ENCODE data around the gene OTUB1. TPM values are rescaled to one million over a fixed set of nuclear protein-coding genes. Genes with fewer than 3 reads are reported as not detected.

Gene OTUB1
- total and polyA plus RNA-seq, 2 of the 4 experiments (the other 2 are of a cell fraction): 69.0 to 168 TPM

GRCh38 chr11:63951779-63952536 is 34.3 kb upstream of the OTUB1 start:
- BruUV-seq (replicated peaks): no TSS peak
- dilution Hi-C loops (cut with HindIII; ENCODE audit: low sequenced_read_pairs, unreplicated experiment): no loop called here
- TF ChIP-seq RCOR1 (IDR thresholded peaks at IDR 0.05; ENCODE audit: insufficient replicate concordance, low read length): no peak
- no peak for TF ChIP-seq POLR2A (IDR thresholded peaks at IDR 0.05; ENCODE audit: low read depth, low read length)
- TF ChIP-seq FOS (IDR thresholded peaks at IDR 0.05; ENCODE audit: low read depth, low read length): no peak
- TF ChIP-seq MAFK (IDR thresholded peaks at IDR 0.05; ENCODE audit: low read depth, low read length): no peak
- no peak for TF ChIP-seq MXI1 (IDR thresholded peaks at IDR 0.05; ENCODE audit: borderline replicate concordance, low read depth, low read length)
- no peak for TF ChIP-seq CTCF (conservative IDR thresholded peaks at IDR 0.05; ENCODE audit: low read depth, low read length)
- TF ChIP-seq NFE2L2 (IDR thresholded peaks at IDR 0.05; ENCODE audit: low read depth, low read length): no peak
- TF ChIP-seq SMC3 (IDR thresholded peaks at IDR 0.05; ENCODE audit: low read depth, low read length): no peak
- no peak for TF ChIP-seq BHLHE40 (IDR thresholded peaks at IDR 0.05; ENCODE audit: low read depth, low read length)
- no peak for TF ChIP-seq RFX5 (IDR thresholded peaks at IDR 0.05; ENCODE audit: low read depth, low read length)
- TF ChIP-seq CEBPB (IDR thresholded peaks at IDR 0.05; ENCODE audit: low read depth, low read length): no peak
- TF ChIP-seq ELK1 (IDR thresholded peaks at IDR 0.05; ENCODE audit: borderline replicate concordance, low read depth, low read length): no peak
- TF ChIP-seq USF2 (IDR thresholded peaks at IDR 0.05; ENCODE audit: low read depth, low read length): no peak
- TF ChIP-seq CHD1 (IDR thresholded peaks at IDR 0.05; ENCODE audit: low read depth, low read length): no peak
- no peak for TF ChIP-seq MAZ (IDR thresholded peaks at IDR 0.05; ENCODE audit: borderline replicate concordance, low read depth, low read length)

More at GRCh38 chr11:63951779-63952536, 34.3 kb upstream of the OTUB1 start:
- no peak overlapping the region for H2BK20ac ChIP-seq (ENCODE audit: low read depth, low read length)
- H4K8ac ChIP-seq (ENCODE audit: low read depth in 2 of 2, low read length in 2 of 2): no peak overlapping the region
- H3K36me3 ChIP-seq (ENCODE audit: control insufficient read depth, insufficient read depth, low read length): peaks cover 45% of the 10 kb centered on the region
- H3K4ac ChIP-seq (ENCODE audit: low read depth, low read length): no peak overlapping the region
- no peaks in the 10 kb centered on the region for H4K20me1 ChIP-seq (ENCODE audit: insufficient read depth, low read length)
- H3K56ac ChIP-seq (ENCODE audit: extremely low read depth, insufficient read depth, low read length): no peak overlapping the region
- no peaks in the 10 kb centered on the region for H3K9me3 ChIP-seq (ENCODE audit: control insufficient read depth, insufficient read depth, low read length)
- ChIA-PET CTCF (interaction anchor here (1.1 kb wide), 1 partner anchor 17 kb away, joined by 4 read pairs; no protein-coding TSS in a partner anchor), POLR2A (ENCODE audit: unreplicated experiment) (no interaction called here)
- intact Hi-C loops (cut with micrococcal nuclease): no loop called here
- no peak overlapping the region for H4K91ac ChIP-seq (ENCODE audit: insufficient read depth, low read depth, low read length)
- H3K27me3 ChIP-seq (ENCODE audit: control insufficient read depth, insufficient read depth, low read length): no peaks in the 10 kb centered on the region
- no peak for ATAC-seq (ENCODE audit: low read depth)
- H3K9me1 ChIP-seq (ENCODE audit: insufficient read depth, low read length): peaks cover 5% of the 10 kb centered on the region; the same call in 1 of the 2 replicates
- H3K23ac ChIP-seq (ENCODE audit: low read depth, low read length): no peak overlapping the region
- H4K5ac ChIP-seq (ENCODE audit: low read depth, low read length): no peak overlapping the region
- H3K27ac ChIP-seq (ENCODE audit: insufficient read depth, low read length): no peak overlapping the region
- DNase-seq: no peak
- no peak overlapping the region for H3K4me2 ChIP-seq (ENCODE audit: low read depth, low read length)
- no peak overlapping the region for H3K14ac ChIP-seq (replicated peaks; ENCODE audit: low read depth, low read length)
- no peak overlapping the region for H3K18ac ChIP-seq (ENCODE audit: low read depth, low read length)
- no peak overlapping the region for H2AFZ ChIP-seq (replicated peaks; ENCODE audit: low read length, poor library complexity)
- H2BK15ac ChIP-seq (ENCODE audit: low read depth, low read length): no peak overlapping the region
- peaks cover 0 to 9% of the 10 kb centered on the region in 2 experiments; a peak in 3 of 4 replicates for H3K79me1 ChIP-seq (ENCODE audit: low read depth in 1 of 2, low read length in 2 of 2)
- no peak overlapping the region for H2AK9ac ChIP-seq (replicated peaks; ENCODE audit: low read depth, low read length, poor library complexity)
- H2AK5ac ChIP-seq (ENCODE audit: low read depth, low read length): no peak overlapping the region
- H3K4me3 ChIP-seq (ENCODE audit: insufficient read depth, low read depth, low read length): no peak overlapping the region
- no peak overlapping the region for H2BK5ac ChIP-seq (ENCODE audit: low read depth, low read length, poor library complexity, severe bottlenecking)
- 80% methylated on average over 13 of the region's 20 CpGs; no CpG with 5 or more reads in 1 of the 2 experiments for WGBS, 2 experiments (ENCODE audit: extremely low coverage in 2 of 2, insufficient read length in 1 of 2)
- no peak overlapping the region for H2BK120ac ChIP-seq (ENCODE audit: low read depth, low read length)
- H3K4me1 ChIP-seq (ENCODE audit: control insufficient read depth, insufficient read depth, low read length): no peaks in the 10 kb centered on the region
- in situ Hi-C loops (cut with MboI; ENCODE audit: low sequenced_read_pairs): no loop called here
- no peak overlapping the region for H3K9ac ChIP-seq (ENCODE audit: low read depth, low read length)
